IMR-90 (cell line): ENCODE data around the gene ENTPD1.
"Not testable (repeated sequence)": the region's sequence is repeated elsewhere in the genome, so short reads cannot be mapped to it uniquely, and the experiment has no call there.

Experiments used
- CEBPB ChIP-seq: IDR thresholded peaks from 2 replicates; pipeline ENCODE4 v1.6.1; 2012; ENCODE audit warnings: low read depth, low read length, improper control_type of control experiment
- CHD1 ChIP-seq: IDR thresholded peaks from 2 replicates; pipeline ENCODE4 v1.6.1; 2012; ENCODE audit warnings: low read depth, low read length, improper control_type of control experiment
- CTCF ChIP-seq: conservative IDR thresholded peaks from 2 replicates; pipeline ENCODE4 v1.5.1; 2012; ENCODE audit warnings: mild to moderate bottlenecking, low read depth, low read length, improper control_type of control experiment
- FOS ChIP-seq: fragments of 150-350 bp; IDR thresholded peaks from 2 replicates; pipeline ENCODE4 v1.6.1; 2016; ENCODE audit warnings: low read depth, low read length
- MAFK ChIP-seq: IDR thresholded peaks from 2 replicates; pipeline ENCODE4 v1.6.1; 2012; ENCODE audit warnings: low read depth, low read length, improper control_type of control experiment
- MAZ ChIP-seq: IDR thresholded peaks from 2 replicates; pipeline ENCODE4 v1.6.1; 2012; ENCODE audit warnings: low read depth, mild to moderate bottlenecking, low read length, improper control_type of control experiment, moderate library complexity, borderline replicate concordance
- MXI1 ChIP-seq: IDR thresholded peaks from 2 replicates; pipeline ENCODE4 v1.6.1; 2012; ENCODE audit warnings: low read depth, mild to moderate bottlenecking, low read length, moderate library complexity, borderline replicate concordance
- POLR2A ChIP-seq: IDR thresholded peaks from 2 replicates; pipeline ENCODE4 v1.6.1; 2012; ENCODE audit warnings: mild to moderate bottlenecking, low read depth, low read length
- RAD21 ChIP-seq: IDR thresholded peaks from 2 replicates; pipeline ENCODE4 v1.6.1; 2012; ENCODE audit warnings: low read length, improper control_type of control experiment
- RCOR1 ChIP-seq: IDR thresholded peaks from 2 replicates; pipeline ENCODE4 v1.6.1; 2012; ENCODE audit warnings: mild to moderate bottlenecking, low read length, improper control_type of control experiment; ENCODE audit not compliant: insufficient replicate concordance
- RFX5 ChIP-seq: IDR thresholded peaks from 2 replicates; pipeline ENCODE4 v1.8.0; 2012; ENCODE audit warnings: low read depth, mild to moderate bottlenecking, low read length, moderate library complexity
- SMC3 ChIP-seq: fragments of 150-350 bp; IDR thresholded peaks from 2 replicates; pipeline ENCODE4 v1.6.1; 2016; ENCODE audit warnings: low read depth, mild to moderate bottlenecking, antibody characterized with exemption, low read length, moderate library complexity
- TF ChIP-seq, protein P1 (sequence below): fragments of 150-350 bp; IDR thresholded peaks from 2 replicates; pipeline ENCODE4 v1.6.1; 2016; ENCODE audit warnings: low read depth, mild to moderate bottlenecking, low read length, moderate library complexity, borderline replicate concordance
- TF ChIP-seq, protein P2 (sequence below): fragments of 150-350 bp; IDR thresholded peaks from 2 replicates; pipeline ENCODE4 v1.6.1; 2017; ENCODE audit warnings: mild to moderate bottlenecking, antibody characterized with exemption, low read length, low read depth

GRCh38 chr10:95800286-95800685 lies 44.3 kb downstream of the ENTPD1 start:
- not testable (repeated sequence) for TF ChIP-seq POLR2A, CTCF, MAFK, RAD21, CEBPB, RCOR1, SMC3, CHD1, MAZ, FOS, MXI1, RFX5
- TF ChIP-seq, protein P1, sequence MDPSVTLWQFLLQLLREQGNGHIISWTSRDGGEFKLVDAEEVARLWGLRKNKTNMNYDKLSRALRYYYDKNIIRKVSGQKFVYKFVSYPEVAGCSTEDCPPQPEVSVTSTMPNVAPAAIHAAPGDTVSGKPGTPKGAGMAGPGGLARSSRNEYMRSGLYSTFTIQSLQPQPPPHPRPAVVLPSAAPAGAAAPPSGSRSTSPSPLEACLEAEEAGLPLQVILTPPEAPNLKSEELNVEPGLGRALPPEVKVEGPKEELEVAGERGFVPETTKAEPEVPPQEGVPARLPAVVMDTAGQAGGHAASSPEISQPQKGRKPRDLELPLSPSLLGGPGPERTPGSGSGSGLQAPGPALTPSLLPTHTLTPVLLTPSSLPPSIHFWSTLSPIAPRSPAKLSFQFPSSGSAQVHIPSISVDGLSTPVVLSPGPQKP, result not testable (repeated sequence)
- TF ChIP-seq, protein P2, sequence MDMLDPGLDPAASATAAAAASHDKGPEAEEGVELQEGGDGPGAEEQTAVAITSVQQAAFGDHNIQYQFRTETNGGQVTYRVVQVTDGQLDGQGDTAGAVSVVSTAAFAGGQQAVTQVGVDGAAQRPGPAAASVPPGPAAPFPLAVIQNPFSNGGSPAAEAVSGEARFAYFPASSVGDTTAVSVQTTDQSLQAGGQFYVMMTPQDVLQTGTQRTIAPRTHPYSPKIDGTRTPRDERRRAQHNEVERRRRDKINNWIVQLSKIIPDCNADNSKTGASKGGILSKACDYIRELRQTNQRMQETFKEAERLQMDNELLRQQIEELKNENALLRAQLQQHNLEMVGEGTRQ, result not testable (repeated sequence)
